ENCODE measurements around the gene MYH9. TPM values are rescaled to one million over a fixed set of nuclear protein-coding genes. Genes with fewer than 3 reads are reported as not detected.

Gene MYH9
- total and polyA plus RNA-seq, 11 donors, result 109 to 482 (median 238) TPM

- DNase-seq, result peak in 1 of 5 donors; percentile 37
- H3K27ac ChIP-seq, result peak overlapping the region; percentile 78 to 98 (median 92)
- H3K27me3 ChIP-seq, result no peaks in the 10 kb centered on the region
- intact Hi-C loops (cut with DNase I), result loop anchor here in 7 of 10 donors (1.0 to 10.0 kb wide), 4 partner anchors 38 to 84 kb away; partner anchors contain the start of gene APOL4 (in 1 of the 7)
- peak overlapping the region; percentile 56 to 86 (median 72) for H3K4me3 ChIP-seq
- H3K4me1 ChIP-seq, result peaks cover 9 to 64% (median 52%) of the 10 kb centered on the region in 12 donors
- no peak for TF ChIP-seq CTCF (IDR thresholded peaks at IDR 0.05)
- no peak for TF ChIP-seq POLR2A (IDR thresholded peaks at IDR 0.05)
- peaks cover 0 to 33% (median 5%) of the 10 kb centered on the region in 9 donors for H3K36me3 ChIP-seq
- H3K9me3 ChIP-seq, result peaks cover 0 to 10% (median 0%) of the 10 kb centered on the region in 12 donors
- peak; percentile 6 to 42 (median 22) for ATAC-seq
- WGBS, 4 donors, result 0 to 1% (median 0%) methylated on average over 4 of the region's 4 CpGs
These were observed 148.7 kb downstream of the MYH9 start for GRCh38 chr22:36239150-36239400.

DNA sequence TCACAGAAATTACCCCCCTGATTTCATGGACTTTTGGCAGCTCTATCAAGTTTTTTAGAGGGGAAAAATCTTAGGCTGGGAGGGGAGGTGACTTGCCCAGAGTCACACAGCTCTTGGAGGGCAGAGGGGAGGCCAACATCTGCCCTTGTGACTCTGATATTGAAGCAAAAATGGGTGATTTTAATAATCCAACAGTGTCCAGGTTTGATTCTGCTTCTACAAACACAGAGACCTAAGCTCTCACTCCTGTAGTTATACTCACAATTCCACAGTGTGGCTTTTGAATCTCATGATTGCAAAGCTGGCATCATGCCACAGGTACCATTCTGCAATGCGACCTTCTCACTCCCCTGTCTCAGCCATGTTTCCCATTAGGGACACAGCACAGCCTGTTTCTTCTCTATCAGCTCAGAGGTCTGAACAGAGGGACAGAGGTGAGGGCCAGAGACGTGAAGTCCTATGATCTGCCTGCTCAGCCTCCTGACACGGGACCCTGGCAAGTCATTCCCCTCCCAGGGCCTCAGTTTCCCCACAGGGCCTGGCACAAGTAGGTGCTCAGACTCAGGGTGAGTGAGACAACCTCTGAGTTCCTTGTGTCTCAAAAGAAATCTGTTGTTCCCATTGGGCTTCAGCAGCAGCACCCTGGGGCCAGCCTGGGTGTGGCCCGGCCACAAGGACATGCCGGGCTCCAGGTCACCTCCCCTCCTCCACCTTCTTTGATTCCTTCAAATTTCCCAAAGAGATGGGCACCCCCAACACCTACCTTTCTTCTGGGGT is 149.2 kb downstream of the MYH9 start:
- Histone ChIP-seq H3K27me3 (no peaks in the 10 kb centered on the region), H3K27ac (peak overlapping the region; percentile 78 to 98 (median 92)), H3K36me3 (peaks cover 0 to 38% (median 5%) of the 10 kb centered on the region in 9 donors), H3K4me3 (peak overlapping the region; percentile 56 to 86 (median 72)), H3K4me1 (peaks cover 6 to 59% (median 47%) of the 10 kb centered on the region in 12 donors), H3K9me3 (peaks cover 0 to 10% (median 0%) of the 10 kb centered on the region in 12 donors)
- 0 to 7% (median 3%) methylated on average over 5 of the region's 5 CpGs for WGBS, 4 donors
- DNase-seq (peak in 1 of 5 donors; percentile 50), ATAC-seq (peak; percentile 37 to 45 (median 43))
- intact Hi-C loops (cut with DNase I), result loop anchor here in 7 of 10 donors (1.0 to 10.0 kb wide), 4 partner anchors 37 to 84 kb away; partner anchors contain the start of gene APOL4 (in 1 of the 7)
- TF ChIP-seq CTCF (IDR thresholded peaks at IDR 0.05) (no peak), POLR2A (IDR thresholded peaks at IDR 0.05) (no peak)

DNA sequence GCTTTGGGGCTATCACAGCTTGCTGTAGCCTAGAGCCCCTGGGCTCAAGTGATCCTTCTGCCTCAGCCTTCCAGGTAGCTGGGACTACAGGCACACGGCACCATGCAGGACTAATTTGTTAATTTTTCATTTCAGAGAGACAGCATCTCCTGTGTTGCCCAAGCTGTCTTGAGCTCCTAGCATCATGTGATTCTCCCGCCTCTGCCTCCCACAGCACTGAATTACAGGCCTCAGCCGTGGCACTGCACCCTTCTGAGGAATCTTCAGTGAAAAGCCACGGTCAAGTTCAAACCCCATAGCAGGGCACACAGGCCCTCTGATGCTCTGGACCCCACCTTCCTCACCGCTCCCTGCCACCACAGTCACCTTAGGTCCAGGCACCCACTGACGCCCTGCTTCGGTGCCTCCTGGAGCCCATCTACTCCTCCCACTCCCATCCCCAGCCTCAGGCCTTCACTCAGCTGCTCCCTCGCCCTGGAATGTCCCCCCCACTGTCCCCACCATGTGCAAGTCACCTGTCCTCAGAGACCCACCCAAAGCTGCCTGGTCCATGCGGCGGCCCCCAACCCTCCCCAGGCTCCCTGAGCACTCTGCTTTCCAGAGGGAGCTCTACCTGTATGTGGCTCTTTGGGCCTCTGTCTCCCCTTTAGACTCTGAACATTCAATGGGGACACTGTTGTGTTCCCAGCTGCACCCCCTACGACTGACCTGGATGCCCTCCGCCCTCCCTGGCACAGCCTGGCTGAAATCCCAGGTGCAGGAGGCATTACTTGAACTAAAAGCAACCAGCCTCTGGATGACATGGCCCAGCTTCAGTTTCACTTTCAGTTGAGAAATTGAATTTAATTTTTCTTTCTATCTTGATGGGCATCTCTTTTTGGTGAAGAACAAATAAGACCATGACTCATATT is 150.1 kb downstream of the MYH9 start:
- Histone ChIP-seq H3K27me3 (no peaks in the 10 kb centered on the region), H3K27ac (peak overlapping the region in 11 of 12 donors; percentile 90 to 98 (median 93)), H3K9me3 (peaks cover 0 to 6% (median 0%) of the 10 kb centered on the region in 12 donors), H3K4me1 (peaks cover 6 to 56% (median 45%) of the 10 kb centered on the region in 12 donors), H3K36me3 (peaks cover 0 to 46% (median 13%) of the 10 kb centered on the region in 9 donors), H3K4me3 (peak overlapping the region in 11 of 12 donors; percentile 56 to 86 (median 74))
- DNase-seq, result peak in 1 of 5 donors; percentile 34
- WGBS, 4 donors, result 58 to 68% (median 61%) methylated on average over 12 of the region's 12 CpGs
- intact Hi-C loops (cut with DNase I), result loop anchor here in 6 of 10 donors (5.0 to 10.0 kb wide), 3 partner anchors 40 to 83 kb away; no protein-coding TSS in a partner anchor
- no peak for TF ChIP-seq POLR2A (IDR thresholded peaks at IDR 0.05)
- TF ChIP-seq CTCF (IDR thresholded peaks at IDR 0.05), result no peak
- ATAC-seq, result no peak

All from heart left ventricle (tissue), 16 donors.